Stimulated activated naive CD8-positive, alpha-beta T cell treated with anti-CD3 and anti-CD28 coated beads, Interleukin-15, amount 100 ng/mL, for 72 hours (primary cell): ENCODE results near the gene TRIM15.
"Not testable (repeated sequence)": the region's sequence is repeated elsewhere in the genome, so short reads cannot be mapped to it uniquely, and the experiment has no call there.

ENCODE experiments used
- ATAC-seq: fragments of 150-1000 bp; cut with Tn5 transposase; 2 replicates; pipeline ENCODE4 v1.10.0; 2021; ENCODE audit warnings: mild to moderate bottlenecking, moderate library complexity
- DNase-seq, 2 donors: peaks; one replicate each; pipeline ENCODE4 v3.0.0; 2021 to 2022
- H3K27ac Mint-ChIP-seq, 2 donors: one replicate each; pipeline ENCODE4 v1.8.0; 2022; ENCODE audit warnings: mild to moderate bottlenecking in 2 of 2, mixed read lengths in 2 of 2, moderate library complexity in 2 of 2
- H3K27me3 Mint-ChIP-seq: one replicate; pipeline ENCODE4 v1.8.0; 2022; ENCODE audit warnings: mixed read lengths
- H3K4me1 Mint-ChIP-seq: one replicate; pipeline ENCODE4 v1.8.0; 2022; ENCODE audit warnings: mild to moderate bottlenecking, mixed read lengths
- H3K4me3 Mint-ChIP-seq, 2 donors: one replicate each; pipeline ENCODE4 v1.8.0; 2022; ENCODE audit warnings: mild to moderate bottlenecking in 2 of 2, mixed read lengths in 2 of 2, moderate library complexity in 1 of 2
- H3K9me3 Mint-ChIP-seq, 2 donors: one replicate each; pipeline ENCODE4 v1.8.0; 2022; ENCODE audit warnings: mixed read lengths in 2 of 2

The TRIM15 gene

GRCh38 chr6:30216096-30216495, 52.8 kb downstream of the TRIM15 start:
- no peak for DNase-seq
- Mint-ChIP-seq H3K27me3 (no peaks in the 10 kb centered on the region), H3K27ac (no peak overlapping the region), H3K4me1 (peaks cover 40% of the 10 kb centered on the region), H3K4me3 (no peak overlapping the region), H3K9me3 (no peaks in the 10 kb centered on the region)
- ATAC-seq: no peak

GRCh38 chr6:30219244-30219643, 55.9 kb downstream of the TRIM15 start:
- ATAC-seq: peak; percentile 56
- Mint-ChIP-seq H3K9me3 (peaks cover 15% of the 10 kb centered on the region in 2 donors), H3K4me1 (peaks cover 23% of the 10 kb centered on the region), H3K27ac (no peak overlapping the region), H3K27me3 (no peaks in the 10 kb centered on the region), H3K4me3 (no peak overlapping the region)
- peak; percentile 39 to 45 for DNase-seq

- H3K27ac Mint-ChIP-seq, DNase-seq: not testable (repeated sequence)
Measured at GRCh38 chr6:30221395-30221794, 58.0 kb downstream of the TRIM15 start.

GRCh38 chr6:30221956-30222355, 58.6 kb downstream of the TRIM15 start:
- H3K27me3 Mint-ChIP-seq, DNase-seq, H3K4me3 Mint-ChIP-seq, H3K27ac Mint-ChIP-seq, ATAC-seq, H3K4me1 Mint-ChIP-seq: not testable (repeated sequence)
- H3K9me3 Mint-ChIP-seq: peaks cover 15 to 23% of the 10 kb centered on the region in 2 donors

More at GRCh38 chr6:30221395-30221794, 58.0 kb downstream of the TRIM15 start:
- peaks cover 15 to 23% of the 10 kb centered on the region in 2 donors for H3K9me3 Mint-ChIP-seq
- H3K4me1 Mint-ChIP-seq, H3K4me3 Mint-ChIP-seq, H3K27me3 Mint-ChIP-seq, ATAC-seq: not testable (repeated sequence)
